ENCODE measurements around the gene CFAP53. TPM values are rescaled to one million over a fixed set of nuclear protein-coding genes. Genes with fewer than 3 reads are reported as not detected.

The CFAP53 gene
- total RNA-seq, 1 experiment from 2014 or later: 0.15 TPM

DNA sequence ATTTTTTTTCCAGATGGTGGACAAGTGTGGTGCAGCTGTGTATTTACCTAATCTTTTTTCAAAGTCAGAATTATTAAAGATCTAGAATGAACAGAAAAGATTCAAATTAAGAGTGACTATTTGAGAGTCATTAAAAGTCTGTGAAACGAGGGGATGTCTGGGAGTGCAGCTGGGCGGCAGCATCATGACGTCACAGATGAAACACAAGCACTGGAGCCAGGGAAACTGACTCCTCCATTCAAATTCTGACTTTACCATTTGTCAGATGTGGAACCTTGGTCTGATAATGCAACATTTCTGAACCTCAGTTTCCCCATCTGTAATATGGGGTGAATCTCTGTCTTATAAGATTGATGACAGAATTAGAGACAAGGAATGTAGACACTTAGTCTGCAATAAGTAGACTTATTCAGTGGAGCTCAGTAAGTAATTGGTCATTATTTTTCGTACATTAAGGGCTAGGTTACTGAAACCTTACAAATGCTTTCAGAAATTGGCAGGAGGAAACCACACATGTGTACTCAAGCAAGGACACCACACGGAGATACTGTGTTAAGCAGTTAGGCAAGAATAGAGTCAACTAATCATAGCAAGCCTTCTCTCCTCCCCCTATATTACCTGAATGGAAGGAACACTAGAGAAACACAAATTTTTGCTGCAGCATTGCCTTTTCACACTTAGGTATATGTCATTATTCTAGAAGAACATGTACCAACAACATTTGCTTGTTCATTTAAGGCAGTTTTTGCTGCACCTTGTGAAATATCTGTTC lies 49.0 kb upstream of the CFAP53 start:
- Histone ChIP-seq H3K14ac (ENCODE audit: insufficient read depth, low read length) (no peak overlapping the region), H3T11ph (ENCODE audit: low read length) (no peak overlapping the region), H4K20me1 (ENCODE audit: control insufficient read depth, insufficient read depth, insufficient read length) (no peaks in the 10 kb centered on the region), H2AFZ (ENCODE audit: low read length) (no peak overlapping the region), H2BK5ac (ENCODE audit: insufficient read length, low read length) (no peak overlapping the region), H4K8ac (replicated peaks; ENCODE audit: insufficient read length, low read depth, low read length) (no peak overlapping the region), H3K79me1 (ENCODE audit: insufficient read depth, low read depth, low read length, poor library complexity, severe bottlenecking) (no peaks in the 10 kb centered on the region), H3K9me3 (ENCODE audit: control insufficient read depth, low read depth, low read length) (no peaks in the 10 kb centered on the region), H3K18ac (ENCODE audit: insufficient read length, low read depth, low read length) (no peak overlapping the region), H3K27me3 (ENCODE audit: insufficient read depth, low read length) (no peaks in the 10 kb centered on the region; the same call in 1 of the 2 replicates), H3K56ac (ENCODE audit: insufficient read length, low read depth, low read length) (no peak overlapping the region), H2BK15ac (ENCODE audit: low read depth, low read length) (no peak overlapping the region), H3K4ac (ENCODE audit: low read depth, low read length) (no peak overlapping the region), H3K4me2 (ENCODE audit: insufficient read depth, insufficient read length, low read length) (no peak overlapping the region), H3K23ac (ENCODE audit: insufficient read length, low read depth, low read length) (no peak overlapping the region), H3K4me1 (ENCODE audit: insufficient read depth, low read length) (no peaks in the 10 kb centered on the region), H3K79me2 (ENCODE audit: insufficient read depth, low read length) (no peaks in the 10 kb centered on the region), H3K23me2 (ENCODE audit: insufficient read length, low read depth, low read length, poor library complexity, severe bottlenecking) (no peaks in the 10 kb centered on the region), H2AK5ac (ENCODE audit: insufficient read length, low read length) (no peak overlapping the region), H2BK120ac (ENCODE audit: low read depth, low read length, poor library complexity, severe bottlenecking) (no peak overlapping the region), H4K5ac (ENCODE audit: insufficient read length, low read depth, low read length) (no peak overlapping the region), H3K27ac (ENCODE audit: insufficient read length, low read depth, low read length) (no peak overlapping the region), H3K9ac (ENCODE audit: extremely low read depth, insufficient read length, low read length) (no peak overlapping the region), H2BK12ac (ENCODE audit: insufficient read length, low read depth, low read length) (no peak overlapping the region), H4K91ac (ENCODE audit: insufficient read length, low read depth, low read length) (no peak overlapping the region), H2BK20ac (ENCODE audit: low read depth, low read length, poor library complexity, severe bottlenecking) (no peak overlapping the region)
- Mint-ChIP-seq H3K27ac (no peak overlapping the region), H3K27me3 (ENCODE audit: low read depth) (peaks cover 24% of the 10 kb centered on the region), H3K4me1 (peaks cover 0 to 5% of the 10 kb centered on the region in 2 experiments; a peak in 1 of 4 replicates), H3K9me3 (no peaks in the 10 kb centered on the region), H3K36me3 (ENCODE audit: insufficient read depth in 1 of 3, low read depth in 3 of 3) (no peaks in the 10 kb centered on the region), H3K4me3 (no peak overlapping the region)
- DNase-seq: no peak
- WGBS (ENCODE audit: extremely low coverage, insufficient read length, low lambda C conversion rate): no CpG with 5 or more reads among the region's 5 CpGs
- TF ChIP-seq, protein P1, sequence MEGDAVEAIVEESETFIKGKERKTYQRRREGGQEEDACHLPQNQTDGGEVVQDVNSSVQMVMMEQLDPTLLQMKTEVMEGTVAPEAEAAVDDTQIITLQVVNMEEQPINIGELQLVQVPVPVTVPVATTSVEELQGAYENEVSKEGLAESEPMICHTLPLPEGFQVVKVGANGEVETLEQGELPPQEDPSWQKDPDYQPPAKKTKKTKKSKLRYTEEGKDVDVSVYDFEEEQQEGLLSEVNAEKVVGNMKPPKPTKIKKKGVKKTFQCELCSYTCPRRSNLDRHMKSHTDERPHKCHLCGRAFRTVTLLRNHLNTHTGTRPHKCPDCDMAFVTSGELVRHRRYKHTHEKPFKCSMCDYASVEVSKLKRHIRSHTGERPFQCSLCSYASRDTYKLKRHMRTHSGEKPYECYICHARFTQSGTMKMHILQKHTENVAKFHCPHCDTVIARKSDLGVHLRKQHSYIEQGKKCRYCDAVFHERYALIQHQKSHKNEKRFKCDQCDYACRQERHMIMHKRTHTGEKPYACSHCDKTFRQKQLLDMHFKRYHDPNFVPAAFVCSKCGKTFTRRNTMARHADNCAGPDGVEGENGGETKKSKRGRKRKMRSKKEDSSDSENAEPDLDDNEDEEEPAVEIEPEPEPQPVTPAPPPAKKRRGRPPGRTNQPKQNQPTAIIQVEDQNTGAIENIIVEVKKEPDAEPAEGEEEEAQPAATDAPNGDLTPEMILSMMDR (conservative IDR thresholded peaks at IDR 0.05): no peak
